ENCODE data around the gene SPIN2A. TPM values are rescaled to one million over a fixed set of nuclear protein-coding genes. Genes with fewer than 3 reads are reported as not detected.

The SPIN2A gene
- total RNA-seq, 1 experiment from 2014 or later: 2.8 TPM

DNA sequence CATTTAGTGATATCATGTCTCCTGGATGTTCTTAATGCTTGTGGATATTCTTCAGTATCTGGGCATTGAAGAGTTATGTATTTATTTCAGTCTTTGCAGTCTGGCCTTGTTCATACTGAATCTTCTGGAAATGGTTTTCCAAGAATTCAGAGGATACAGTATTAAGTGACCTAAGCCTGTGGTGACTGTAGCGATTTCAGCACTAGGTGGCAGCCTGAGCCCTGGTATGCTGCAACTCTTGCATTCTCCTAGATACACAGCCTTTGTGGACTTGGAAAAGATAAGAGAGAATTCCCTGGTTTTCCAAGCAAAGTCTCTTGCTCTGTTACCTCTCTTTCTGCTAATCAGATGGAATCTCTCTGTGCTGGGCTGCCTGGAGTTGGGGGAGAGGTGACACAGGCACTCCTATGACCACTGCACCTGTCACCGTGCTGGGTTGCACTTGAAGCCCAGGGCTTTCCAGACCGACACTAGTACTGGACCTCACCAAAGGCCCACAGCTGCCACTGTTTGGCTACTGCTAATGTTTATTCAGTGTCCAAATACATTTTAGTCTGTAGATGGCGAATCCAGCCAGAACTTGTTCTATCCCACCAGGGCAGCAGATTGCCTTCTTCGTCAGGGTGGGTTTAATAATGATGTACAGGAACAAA lies 19.3 kb upstream of the SPIN2A start:
- H4K91ac ChIP-seq (ENCODE audit: insufficient read length, low read depth, low read length): no peak overlapping the region
- no peak overlapping the region for H3K18ac ChIP-seq (ENCODE audit: insufficient read length, low read depth, low read length)
- H3K9me3 ChIP-seq (ENCODE audit: control insufficient read depth, low read depth, low read length): peaks cover 27% of the 10 kb centered on the region
- H3K27me3 Mint-ChIP-seq (ENCODE audit: low read depth): peaks cover under 1% of the 10 kb centered on the region; the same call in 1 of the 2 replicates
- H2AK5ac ChIP-seq (ENCODE audit: insufficient read length, low read length): no peak overlapping the region
- no peak overlapping the region for H3K27ac ChIP-seq (ENCODE audit: insufficient read length, low read depth, low read length)
- no peak overlapping the region for H2BK15ac ChIP-seq (ENCODE audit: low read depth, low read length)
- H2BK20ac ChIP-seq (ENCODE audit: low read depth, low read length, poor library complexity, severe bottlenecking): no peak overlapping the region
- H3K9me3 Mint-ChIP-seq: peaks cover 84 to 86% of the 10 kb centered on the region in 2 experiments
- H2AFZ ChIP-seq (ENCODE audit: low read length): no peak overlapping the region
- H4K5ac ChIP-seq (ENCODE audit: insufficient read length, low read depth, low read length): no peak overlapping the region
- no peak overlapping the region for H3K4ac ChIP-seq (ENCODE audit: low read depth, low read length)
- H3K79me1 ChIP-seq (ENCODE audit: insufficient read depth, low read depth, low read length, poor library complexity, severe bottlenecking): no peaks in the 10 kb centered on the region
- H3K4me1 Mint-ChIP-seq: peaks cover 11 to 14% of the 10 kb centered on the region in 2 experiments
- no peak overlapping the region for H4K8ac ChIP-seq (replicated peaks; ENCODE audit: insufficient read length, low read depth, low read length)
- no peaks in the 10 kb centered on the region for H3K23me2 ChIP-seq (ENCODE audit: insufficient read length, low read depth, low read length, poor library complexity, severe bottlenecking)
- H3K23ac ChIP-seq (ENCODE audit: insufficient read length, low read depth, low read length): no peak overlapping the region
- H3T11ph ChIP-seq (ENCODE audit: low read length): no peak overlapping the region
- no peaks in the 10 kb centered on the region for H4K20me1 ChIP-seq (ENCODE audit: control insufficient read depth, insufficient read depth, insufficient read length)
- no peak overlapping the region for H2BK12ac ChIP-seq (ENCODE audit: insufficient read length, low read depth, low read length)
- no peak overlapping the region; a peak in 1 of 5 replicates for H3K4me3 Mint-ChIP-seq
- DNase-seq: peak; percentile 42
- no peak overlapping the region; a peak in 1 of 7 replicates for H3K27ac Mint-ChIP-seq
- H3K79me2 ChIP-seq (ENCODE audit: insufficient read depth, low read length): no peaks in the 10 kb centered on the region; the same call in 1 of the 2 replicates
- peaks cover 35 to 40% (median 37%) of the 10 kb centered on the region in 3 experiments for H3K36me3 Mint-ChIP-seq (ENCODE audit: insufficient read depth in 1 of 3, low read depth in 3 of 3)
- H3K4me1 ChIP-seq (ENCODE audit: insufficient read depth, low read length): peaks cover 6% of the 10 kb centered on the region; the same call in 1 of the 2 replicates
- no peak overlapping the region for H3K56ac ChIP-seq (ENCODE audit: insufficient read length, low read depth, low read length)
- H2BK5ac ChIP-seq (ENCODE audit: insufficient read length, low read length): no peak overlapping the region
- no peak overlapping the region for H3K14ac ChIP-seq (ENCODE audit: insufficient read depth, low read length)
- no peak overlapping the region for H2BK120ac ChIP-seq (ENCODE audit: low read depth, low read length, poor library complexity, severe bottlenecking)
- no peak overlapping the region for H3K9ac ChIP-seq (ENCODE audit: extremely low read depth, insufficient read length, low read length)
- TF ChIP-seq, protein P1, sequence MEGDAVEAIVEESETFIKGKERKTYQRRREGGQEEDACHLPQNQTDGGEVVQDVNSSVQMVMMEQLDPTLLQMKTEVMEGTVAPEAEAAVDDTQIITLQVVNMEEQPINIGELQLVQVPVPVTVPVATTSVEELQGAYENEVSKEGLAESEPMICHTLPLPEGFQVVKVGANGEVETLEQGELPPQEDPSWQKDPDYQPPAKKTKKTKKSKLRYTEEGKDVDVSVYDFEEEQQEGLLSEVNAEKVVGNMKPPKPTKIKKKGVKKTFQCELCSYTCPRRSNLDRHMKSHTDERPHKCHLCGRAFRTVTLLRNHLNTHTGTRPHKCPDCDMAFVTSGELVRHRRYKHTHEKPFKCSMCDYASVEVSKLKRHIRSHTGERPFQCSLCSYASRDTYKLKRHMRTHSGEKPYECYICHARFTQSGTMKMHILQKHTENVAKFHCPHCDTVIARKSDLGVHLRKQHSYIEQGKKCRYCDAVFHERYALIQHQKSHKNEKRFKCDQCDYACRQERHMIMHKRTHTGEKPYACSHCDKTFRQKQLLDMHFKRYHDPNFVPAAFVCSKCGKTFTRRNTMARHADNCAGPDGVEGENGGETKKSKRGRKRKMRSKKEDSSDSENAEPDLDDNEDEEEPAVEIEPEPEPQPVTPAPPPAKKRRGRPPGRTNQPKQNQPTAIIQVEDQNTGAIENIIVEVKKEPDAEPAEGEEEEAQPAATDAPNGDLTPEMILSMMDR (conservative IDR thresholded peaks at IDR 0.05): peak; percentile 69
- H3K4me2 ChIP-seq (ENCODE audit: insufficient read depth, insufficient read length, low read length): no peak overlapping the region
- no CpG with 5 or more reads among the region's 5 CpGs for WGBS (ENCODE audit: extremely low coverage, insufficient read length, low lambda C conversion rate)
- H3K27me3 ChIP-seq (ENCODE audit: insufficient read depth, low read length): no peaks in the 10 kb centered on the region

Data from H9 (cell line).